ENCODE measurements around the gene CHST7. TPM values are rescaled to one million over a fixed set of nuclear protein-coding genes. Genes with fewer than 3 reads are reported as not detected.

The CHST7 gene, protein sequence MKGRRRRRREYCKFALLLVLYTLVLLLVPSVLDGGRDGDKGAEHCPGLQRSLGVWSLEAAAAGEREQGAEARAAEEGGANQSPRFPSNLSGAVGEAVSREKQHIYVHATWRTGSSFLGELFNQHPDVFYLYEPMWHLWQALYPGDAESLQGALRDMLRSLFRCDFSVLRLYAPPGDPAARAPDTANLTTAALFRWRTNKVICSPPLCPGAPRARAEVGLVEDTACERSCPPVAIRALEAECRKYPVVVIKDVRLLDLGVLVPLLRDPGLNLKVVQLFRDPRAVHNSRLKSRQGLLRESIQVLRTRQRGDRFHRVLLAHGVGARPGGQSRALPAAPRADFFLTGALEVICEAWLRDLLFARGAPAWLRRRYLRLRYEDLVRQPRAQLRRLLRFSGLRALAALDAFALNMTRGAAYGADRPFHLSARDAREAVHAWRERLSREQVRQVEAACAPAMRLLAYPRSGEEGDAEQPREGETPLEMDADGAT
- total RNA-seq, result 7.2 and 9.1 TPM in 2 replicates

GRCh38 chrX:46573331-46573891 lies at the start of gene CHST7:
CHST7 (plus strand) TSS chrX:46573765; CDS start chrX:46573932, 167 bp downstream.

GRCh38 chrX:46545111-46546005 lies 28.2 kb upstream of the CHST7 start, which contains the start of gene ZNF674:
ZNF674 (minus strand) TSS chrX:46545421; CDS start chrX:46542087, 3,334 bp downstream.

Other genes with a start within 250 kb of the CHST7 start
- gene ZNF674, start 28.3 kb upstream of the CHST7 start, total RNA-seq, result 4.1 and 5.6 TPM in 2 replicates
- 21.2 and 38.0 TPM in 2 replicates for gene SLC9A7, start 185.4 kb downstream of the CHST7 start, total RNA-seq